HL-60 (cell line): ENCODE measurements around the gene PRELP.

Source experiments
- TF ChIP-seq, protein P1 (sequence below): IDR thresholded peaks from one replicate; pipeline ENCODE4 v1.5.1; 2011; ENCODE audit warnings: low read length, control low read depth, inconsistent platforms; ENCODE audit not compliant: insufficient read depth
- TF ChIP-seq, protein P2 (sequence below): IDR thresholded peaks from 2 replicates; pipeline ENCODE4 v1.6.1; 2012; ENCODE audit warnings: low read depth; ENCODE audit not compliant: insufficient replicate concordance

DNA sequence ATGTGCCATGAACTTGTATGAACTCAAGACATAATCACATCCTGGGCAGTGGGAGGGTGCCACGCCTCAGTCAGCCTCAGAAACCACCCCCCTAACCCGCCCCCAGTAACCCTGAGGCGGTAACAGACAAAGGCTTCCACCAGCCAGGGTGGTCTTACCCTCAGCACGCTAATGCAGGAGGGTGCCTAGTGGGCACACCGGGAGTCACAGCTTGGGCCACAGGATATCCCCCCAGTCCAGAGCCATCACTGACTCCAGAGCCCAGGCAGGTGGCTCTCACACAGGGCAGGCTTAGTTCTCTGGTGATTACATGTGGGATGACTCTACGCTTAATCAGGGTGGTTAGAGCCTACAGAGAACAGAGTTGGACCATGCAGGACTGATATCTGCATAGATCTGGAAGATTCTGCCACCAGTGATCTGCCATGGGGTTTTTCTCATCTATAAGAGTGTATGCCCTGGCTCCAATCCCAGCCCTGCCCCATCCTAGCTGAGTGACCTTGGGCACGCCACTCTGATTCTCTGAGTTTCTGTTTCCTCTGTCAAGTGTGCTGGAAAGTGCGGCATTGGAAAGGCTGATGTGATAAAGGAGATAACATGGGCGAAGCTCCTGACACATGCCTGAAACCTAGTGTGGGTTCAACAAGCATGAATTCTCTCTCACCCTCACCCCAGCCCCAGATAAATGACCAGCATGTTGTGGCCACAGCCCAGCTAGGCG lies 45.6 kb downstream of the PRELP start:
- TF ChIP-seq, protein P1, sequence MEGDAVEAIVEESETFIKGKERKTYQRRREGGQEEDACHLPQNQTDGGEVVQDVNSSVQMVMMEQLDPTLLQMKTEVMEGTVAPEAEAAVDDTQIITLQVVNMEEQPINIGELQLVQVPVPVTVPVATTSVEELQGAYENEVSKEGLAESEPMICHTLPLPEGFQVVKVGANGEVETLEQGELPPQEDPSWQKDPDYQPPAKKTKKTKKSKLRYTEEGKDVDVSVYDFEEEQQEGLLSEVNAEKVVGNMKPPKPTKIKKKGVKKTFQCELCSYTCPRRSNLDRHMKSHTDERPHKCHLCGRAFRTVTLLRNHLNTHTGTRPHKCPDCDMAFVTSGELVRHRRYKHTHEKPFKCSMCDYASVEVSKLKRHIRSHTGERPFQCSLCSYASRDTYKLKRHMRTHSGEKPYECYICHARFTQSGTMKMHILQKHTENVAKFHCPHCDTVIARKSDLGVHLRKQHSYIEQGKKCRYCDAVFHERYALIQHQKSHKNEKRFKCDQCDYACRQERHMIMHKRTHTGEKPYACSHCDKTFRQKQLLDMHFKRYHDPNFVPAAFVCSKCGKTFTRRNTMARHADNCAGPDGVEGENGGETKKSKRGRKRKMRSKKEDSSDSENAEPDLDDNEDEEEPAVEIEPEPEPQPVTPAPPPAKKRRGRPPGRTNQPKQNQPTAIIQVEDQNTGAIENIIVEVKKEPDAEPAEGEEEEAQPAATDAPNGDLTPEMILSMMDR = no peak
- TF ChIP-seq, protein P2, sequence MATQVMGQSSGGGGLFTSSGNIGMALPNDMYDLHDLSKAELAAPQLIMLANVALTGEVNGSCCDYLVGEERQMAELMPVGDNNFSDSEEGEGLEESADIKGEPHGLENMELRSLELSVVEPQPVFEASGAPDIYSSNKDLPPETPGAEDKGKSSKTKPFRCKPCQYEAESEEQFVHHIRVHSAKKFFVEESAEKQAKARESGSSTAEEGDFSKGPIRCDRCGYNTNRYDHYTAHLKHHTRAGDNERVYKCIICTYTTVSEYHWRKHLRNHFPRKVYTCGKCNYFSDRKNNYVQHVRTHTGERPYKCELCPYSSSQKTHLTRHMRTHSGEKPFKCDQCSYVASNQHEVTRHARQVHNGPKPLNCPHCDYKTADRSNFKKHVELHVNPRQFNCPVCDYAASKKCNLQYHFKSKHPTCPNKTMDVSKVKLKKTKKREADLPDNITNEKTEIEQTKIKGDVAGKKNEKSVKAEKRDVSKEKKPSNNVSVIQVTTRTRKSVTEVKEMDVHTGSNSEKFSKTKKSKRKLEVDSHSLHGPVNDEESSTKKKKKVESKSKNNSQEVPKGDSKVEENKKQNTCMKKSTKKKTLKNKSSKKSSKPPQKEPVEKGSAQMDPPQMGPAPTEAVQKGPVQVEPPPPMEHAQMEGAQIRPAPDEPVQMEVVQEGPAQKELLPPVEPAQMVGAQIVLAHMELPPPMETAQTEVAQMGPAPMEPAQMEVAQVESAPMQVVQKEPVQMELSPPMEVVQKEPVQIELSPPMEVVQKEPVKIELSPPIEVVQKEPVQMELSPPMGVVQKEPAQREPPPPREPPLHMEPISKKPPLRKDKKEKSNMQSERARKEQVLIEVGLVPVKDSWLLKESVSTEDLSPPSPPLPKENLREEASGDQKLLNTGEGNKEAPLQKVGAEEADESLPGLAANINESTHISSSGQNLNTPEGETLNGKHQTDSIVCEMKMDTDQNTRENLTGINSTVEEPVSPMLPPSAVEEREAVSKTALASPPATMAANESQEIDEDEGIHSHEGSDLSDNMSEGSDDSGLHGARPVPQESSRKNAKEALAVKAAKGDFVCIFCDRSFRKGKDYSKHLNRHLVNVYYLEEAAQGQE = no peak
